Ovary (tissue), 9 donors: Measurements from ENCODE around the gene CDHR2. TPM values are rescaled to one million over a fixed set of nuclear protein-coding genes. Genes with fewer than 3 reads are reported as not detected.

ENCODE experiments used
- DNase-seq, 5 donors: peaks; one replicate each; pipeline ENCODE4 v3.0.0-alpha.2; 2019 to 2020
- H3K27ac ChIP-seq, 2 donors: fragments of 200-600 bp; one replicate each; pipeline versions ENCODE4 v1.5.1 to v1.8.0; 2019 to 2022
- H3K27me3 ChIP-seq: fragments of 200-600 bp; one replicate; pipeline ENCODE4 v1.8.0; 2022
- H3K36me3 ChIP-seq: fragments of 200-600 bp; sonication (generic); one replicate; pipeline ENCODE4 v1.5.1; 2019
- H3K4me1 ChIP-seq: one replicate; pipeline ENCODE4 v1.8.1; 2013; ENCODE audit warnings: mild to moderate bottlenecking, moderate library complexity; ENCODE audit not compliant: insufficient read depth
- H3K4me3 ChIP-seq: fragments of 200-600 bp; sonication (generic); one replicate; pipeline ENCODE4 v1.5.1; 2017
- H3K9me3 ChIP-seq, 2 donors: fragments of 200-600 bp in 1 of 2; sonication (generic) in 1 of 2; one replicate each; pipeline versions ENCODE4 v1.5.1 to v1.8.1; 2013 to 2019; ENCODE audit warnings: mild to moderate bottlenecking in 1 of 2, moderate library complexity in 1 of 2
- EP300 ChIP-seq: sonication (generic); formaldehyde crosslinking; IDR thresholded peaks from one replicate; pipeline ENCODE4 v1.6.1; 2017; ENCODE audit warnings: antibody characterized with exemption
- POLR2A ChIP-seq: fragments of 450-650 bp; IDR thresholded peaks from one replicate; pipeline ENCODE4 v1.6.1; 2017; ENCODE audit warnings: antibody characterized with exemption, mild to moderate bottlenecking, moderate library complexity
- WGBS, 3 donors: extraction: QIAGEN DNeasy Blood & Tissue Kit in 1 of 3; methylation state at CpG; one replicate each; pipeline versions ENCODE4 v1.1.5 to v1.1.7; 2013 to 2017; 5-methylcytosine and 5-hydroxymethylcytosine counted together
- intact Hi-C, 4 donors: fragments of 100-400 bp; cut with DNase I; formaldehyde crosslinking; loops; one replicate each; pipeline versions ENCODE4 v1.11.0 to v1.15.1; 2022 to 2023
- polyA plus RNA-seq, 2 donors: library from polyadenylated mRNA; stranded (reverse); fragments of 200-250 nt in 1 of 2; fragments of 350-450 nt in 1 of 2; fragmentation: Illumina TruSeq in 1 of 2; extraction: RNeasy Lipid Tissue Mini Kit (QIAGEN cat#74804) in 1 of 2; gene quantifications; one replicate each; pipeline ENCODE4 v1.2.3, GENCODE V29; 2013 to 2014
- total RNA-seq, 7 donors: library from RNA; depleted of rRNA in 2 of 7; stranded (reverse); fragments of >200 nt in 2 of 7; fragmentation: NEBNext Ultra II Directional in 3 of 7; extraction: Animal tissue kit (Norgen Biotek cat#: 25700) in 3 of 7; gene quantifications; one replicate each; pipeline versions ENCODE4 v1.1.0 to v1.2.4, GENCODE V29; 2016 to 2023
- TF ChIP-seq, protein P1 (sequence below), 3 donors: fragments of 450-650 bp in 2 of 3; fragments of 200-600 bp in 1 of 3; IDR thresholded peaks; one replicate each; pipeline versions ENCODE4 v1.5.1 to v1.8.0; 2016 to 2022; ENCODE audit warnings: antibody characterized with exemption in 3 of 3, mild to moderate bottlenecking in 1 of 3
- donor health status: DM: no; HTN: no; CAD: no; lungs with moderate emphysema.
- donor health status: DM: no; HTN: no; CAD: no.
- donor health status: Bipolar disorder and iron deficiency.
- donor health status: DM: yes; HTN: yes; CAD: no.
- donor health status: DM: no; HTN: no; CAD: no.
- donor health status: DM: yes; HTN: yes; CAD: no.

The CDHR2 gene
- total and polyA plus RNA-seq, 9 donors, result 0.10 to 2.0 (median 0.20) TPM; not detected in 6

DNA sequence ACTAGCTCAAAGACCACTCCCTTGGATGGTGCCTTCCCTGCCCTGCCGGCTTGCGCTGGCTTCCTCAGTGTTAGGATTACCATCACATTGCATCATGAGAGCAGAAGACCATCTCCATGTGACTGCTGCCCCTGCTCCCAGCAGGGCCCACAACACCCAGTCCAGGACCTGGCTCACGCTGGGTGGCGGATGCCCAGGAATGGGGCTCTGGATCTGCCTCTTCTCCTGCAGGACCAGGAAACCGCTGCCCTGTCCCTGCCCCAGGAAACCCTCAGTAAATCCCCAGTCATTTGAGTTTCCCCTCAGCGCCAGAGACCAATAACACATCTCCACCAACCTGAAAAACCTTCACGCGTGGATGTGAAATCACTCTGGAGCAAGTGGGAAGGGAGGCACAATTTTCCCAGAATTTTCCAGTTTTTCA, 8.7 kb upstream of the CDHR2 start:
- H3K4me3 ChIP-seq, result no peak overlapping the region
- no peaks in the 10 kb centered on the region for H3K36me3 ChIP-seq
- peak in 1 of 5 donors; percentile 23 for DNase-seq
- no peak overlapping the region for H3K27ac ChIP-seq
- 87 to 93% (median 91%) methylated on average over 8 of the region's 8 CpGs for WGBS, 3 donors
- intact Hi-C loops, result loop anchor here in 1 of 4 donors (5.0 to 10.0 kb wide), 2 partner anchors 93 to 126 kb away; partner anchors contain the start of genes CLTB and FAF2
- peaks cover 7% of the 10 kb centered on the region for H3K4me1 ChIP-seq
- H3K27me3 ChIP-seq, result no peaks in the 10 kb centered on the region
- no peak for TF ChIP-seq POLR2A
- TF ChIP-seq, protein P1, sequence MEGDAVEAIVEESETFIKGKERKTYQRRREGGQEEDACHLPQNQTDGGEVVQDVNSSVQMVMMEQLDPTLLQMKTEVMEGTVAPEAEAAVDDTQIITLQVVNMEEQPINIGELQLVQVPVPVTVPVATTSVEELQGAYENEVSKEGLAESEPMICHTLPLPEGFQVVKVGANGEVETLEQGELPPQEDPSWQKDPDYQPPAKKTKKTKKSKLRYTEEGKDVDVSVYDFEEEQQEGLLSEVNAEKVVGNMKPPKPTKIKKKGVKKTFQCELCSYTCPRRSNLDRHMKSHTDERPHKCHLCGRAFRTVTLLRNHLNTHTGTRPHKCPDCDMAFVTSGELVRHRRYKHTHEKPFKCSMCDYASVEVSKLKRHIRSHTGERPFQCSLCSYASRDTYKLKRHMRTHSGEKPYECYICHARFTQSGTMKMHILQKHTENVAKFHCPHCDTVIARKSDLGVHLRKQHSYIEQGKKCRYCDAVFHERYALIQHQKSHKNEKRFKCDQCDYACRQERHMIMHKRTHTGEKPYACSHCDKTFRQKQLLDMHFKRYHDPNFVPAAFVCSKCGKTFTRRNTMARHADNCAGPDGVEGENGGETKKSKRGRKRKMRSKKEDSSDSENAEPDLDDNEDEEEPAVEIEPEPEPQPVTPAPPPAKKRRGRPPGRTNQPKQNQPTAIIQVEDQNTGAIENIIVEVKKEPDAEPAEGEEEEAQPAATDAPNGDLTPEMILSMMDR (IDR thresholded peaks at IDR 0.05), result no peak
- no peak for TF ChIP-seq EP300
- no peaks in the 10 kb centered on the region for H3K9me3 ChIP-seq

DNA sequence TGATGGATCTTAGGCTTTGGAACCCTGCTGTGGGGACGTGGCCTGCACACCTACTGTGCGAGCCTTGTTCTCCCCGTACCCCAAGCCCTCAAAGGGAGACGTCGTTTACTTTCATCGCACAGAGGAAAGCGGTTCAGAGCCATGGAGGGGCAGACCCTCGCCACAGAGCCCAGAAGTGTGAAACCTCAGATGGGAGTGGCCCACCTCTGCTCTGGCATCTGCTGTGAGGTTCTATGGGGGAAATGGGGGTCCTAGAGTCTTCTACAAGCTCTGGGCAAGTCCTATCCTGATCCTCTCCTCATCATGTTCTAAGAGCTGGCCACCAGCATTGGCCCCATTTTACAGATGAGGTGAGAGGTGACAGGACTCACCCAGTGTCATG, 8.2 kb upstream of the CDHR2 start:
- Histone ChIP-seq H3K4me3 (no peak overlapping the region), H3K4me1 (peaks cover 7% of the 10 kb centered on the region), H3K27me3 (no peaks in the 10 kb centered on the region), H3K36me3 (no peaks in the 10 kb centered on the region), H3K9me3 (no peaks in the 10 kb centered on the region), H3K27ac (no peak overlapping the region)
- intact Hi-C loops, result loop anchor here in 1 of 4 donors (5.0 to 10.0 kb wide), 2 partner anchors 94 to 126 kb away; partner anchors contain the start of genes CLTB and FAF2
- 89 to 94% (median 90%) methylated on average over 8 of the region's 8 CpGs for WGBS, 3 donors
- no peak for TF ChIP-seq EP300
- TF ChIP-seq POLR2A, result no peak
- no peak for DNase-seq

DNA sequence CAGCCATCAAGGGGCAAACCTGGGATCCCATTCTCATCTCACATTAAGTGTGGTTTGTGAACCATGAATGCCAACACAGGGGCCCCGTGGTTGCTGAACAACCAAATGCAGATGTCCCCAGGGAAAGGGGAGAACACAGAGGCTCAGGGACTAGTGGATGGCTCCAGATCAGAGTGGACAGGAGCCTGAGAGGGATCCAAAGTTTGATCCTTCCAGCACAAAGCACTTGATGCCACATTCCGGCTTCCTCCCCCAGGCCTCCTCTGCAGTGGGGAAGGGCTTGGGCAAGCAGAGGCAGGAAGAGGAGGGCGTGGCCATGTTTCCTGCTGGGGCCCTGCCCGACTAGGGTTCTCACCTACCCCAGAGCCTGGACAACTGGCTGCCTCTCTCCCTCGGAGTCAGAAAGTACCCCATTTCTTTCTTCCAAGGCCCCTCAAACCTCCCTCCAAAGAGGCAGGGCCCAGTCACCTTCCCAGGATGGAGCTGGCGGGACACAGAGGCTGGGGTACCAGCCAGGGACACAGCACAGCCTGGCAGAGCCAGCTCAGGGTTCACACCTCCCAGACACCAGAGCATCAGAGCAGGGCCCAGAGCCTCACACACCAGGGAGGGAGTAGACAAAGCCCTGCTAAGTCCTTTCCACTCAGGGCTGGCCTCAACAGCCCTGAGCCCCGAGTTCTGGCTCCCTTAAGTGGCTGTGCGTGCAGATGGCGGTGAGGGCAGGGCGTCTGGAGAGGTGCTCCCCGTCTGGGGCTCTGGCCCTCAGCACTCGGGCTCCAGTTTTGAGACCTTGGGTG, 7.6 kb upstream of the CDHR2 start:
- H3K36me3 ChIP-seq, result no peaks in the 10 kb centered on the region
- H3K4me1 ChIP-seq, result peaks cover 7% of the 10 kb centered on the region
- TF ChIP-seq POLR2A (no peak), EP300 (no peak)
- TF ChIP-seq, protein P1 (IDR thresholded peaks at IDR 0.05), result no peak
- H3K27me3 ChIP-seq, result no peaks in the 10 kb centered on the region
- H3K27ac ChIP-seq, result peak overlapping the region; percentile 18 to 79
- 62 to 66% (median 63%) methylated on average over 12 of the region's 12 CpGs for WGBS, 3 donors
- peak; percentile 42 to 70 (median 51) for DNase-seq
- H3K9me3 ChIP-seq, result no peaks in the 10 kb centered on the region
- intact Hi-C loops, result loop anchor here in 1 of 4 donors (5.0 to 10.0 kb wide), 2 partner anchors 94 to 127 kb away; partner anchors contain the start of genes CLTB and FAF2
- H3K4me3 ChIP-seq, result no peak overlapping the region

DNA sequence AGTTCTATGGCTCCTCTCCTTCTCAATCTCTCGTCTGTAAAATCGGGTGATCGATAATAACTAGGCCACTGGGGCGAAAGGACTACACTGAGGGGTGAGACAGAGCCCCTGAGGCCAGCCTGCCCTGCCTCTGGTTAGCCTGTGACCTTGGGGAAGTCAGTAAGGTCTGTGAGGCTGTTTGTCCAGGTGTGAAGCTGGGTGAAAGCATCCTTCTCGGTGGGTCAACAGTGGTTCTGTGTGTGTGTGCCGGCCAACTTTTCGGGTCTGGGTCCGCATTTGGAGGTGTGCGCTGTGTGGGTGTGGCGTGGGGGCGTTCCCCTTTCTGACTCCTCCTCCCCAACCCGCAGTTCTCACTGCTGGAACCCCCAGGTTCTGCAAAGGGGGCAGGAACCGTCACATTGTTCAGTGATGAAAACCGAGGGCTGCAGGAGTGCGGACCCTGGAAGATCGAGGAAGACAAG, 7.0 kb upstream of the CDHR2 start:
- intact Hi-C loops, result loop anchor here in 1 of 4 donors (5.0 to 10.0 kb wide), 2 partner anchors 95 to 127 kb away; partner anchors contain the start of genes CLTB and FAF2
- peaks cover 7% of the 10 kb centered on the region for H3K4me1 ChIP-seq
- peak overlapping the region; percentile 18 to 79 for H3K27ac ChIP-seq
- H3K27me3 ChIP-seq, result no peaks in the 10 kb centered on the region
- DNase-seq, result peak; percentile 27 to 57 (median 44)
- WGBS, 3 donors, result 42 to 56% (median 52%) methylated on average over 16 of the region's 16 CpGs
- TF ChIP-seq EP300, result no peak
- TF ChIP-seq, protein P1 (IDR thresholded peaks at IDR 0.05), result no peak
- TF ChIP-seq POLR2A, result no peak
- no peaks in the 10 kb centered on the region for H3K36me3 ChIP-seq
- peak overlapping the region; percentile 79 for H3K4me3 ChIP-seq
- H3K9me3 ChIP-seq, result no peaks in the 10 kb centered on the region
